ENCODE results near the gene PNPLA7. TPM values are rescaled to one million over a fixed set of nuclear protein-coding genes. Genes with fewer than 3 reads are reported as not detected.
A peak's percentile ranks its signal among the peaks of the same experiment; 100 is the strongest.

PNPLA7 gene
- total and polyA plus RNA-seq, 10 donors = 5.1 to 22.7 (median 10.7) TPM

- H3K27me3 ChIP-seq (replicated peaks in 1 of 7) = no peaks in the 10 kb centered on the region
- no peaks in the 10 kb centered on the region for H3K9me3 ChIP-seq
- TF ChIP-seq POLR2A (IDR thresholded peaks at IDR 0.05) (no peak), POLR2AphosphoS5 (IDR thresholded peaks at IDR 0.05) (peak in 2 of 3 donors; percentile 15 to 30)
- intact Hi-C loops (cut with DNase I; ENCODE audit: low total_unique reads) = no loop called here
- DNase-seq = no peak
- H3K4me1 ChIP-seq = peaks cover 0 to 23% (median 4%) of the 10 kb centered on the region in 6 donors
- peaks cover 0 to 17% (median 0%) of the 10 kb centered on the region in 6 donors for H3K36me3 ChIP-seq
- peak overlapping the region in 3 of 8 donors; percentile 10 to 55 (median 33) for H3K27ac ChIP-seq
- H3K4me3 ChIP-seq = no peak overlapping the region
- WGBS, 5 donors = 50 to 67% (median 63%) methylated on average over 9 to 13 of the region's 13 CpGs
Measured at GRCh38 chr9:137494104-137494544, 56.1 kb downstream of the PNPLA7 start.

- no peak for TF ChIP-seq POLR2AphosphoS5 (IDR thresholded peaks at IDR 0.05)
- TF ChIP-seq CTCF (IDR thresholded peaks at IDR 0.05 in 8 of 11, conservative IDR thresholded peaks at IDR 0.05 in 3 of 11) = no peak
- TF ChIP-seq POLR2A (IDR thresholded peaks at IDR 0.05) = no peak
- Histone ChIP-seq H3K4me3 (no peak overlapping the region), H3K36me3 (peaks cover 0 to 17% (median 0%) of the 10 kb centered on the region in 6 donors), H3K27me3 (replicated peaks in 1 of 7) (no peaks in the 10 kb centered on the region), H3K4me1 (peaks cover 0 to 23% (median 4%) of the 10 kb centered on the region in 6 donors), H3K9me3 (no peaks in the 10 kb centered on the region), H3K27ac (peak overlapping the region in 2 of 8 donors; percentile 33 to 55)
- peak; percentile 68 for DNase-seq
- intact Hi-C loops (cut with DNase I; ENCODE audit: low total_unique reads) = no loop called here
- 89 to 97% (median 94%) methylated on average over 11 to 16 of the region's 16 CpGs for WGBS, 5 donors
Measured at GRCh38 chr9:137493364-137494103, 56.7 kb downstream of the PNPLA7 start.

- TF ChIP-seq CTCF (IDR thresholded peaks at IDR 0.05 in 8 of 11, conservative IDR thresholded peaks at IDR 0.05 in 3 of 11) (no peak), POLR2A (IDR thresholded peaks at IDR 0.05) (no peak), POLR2AphosphoS5 (IDR thresholded peaks at IDR 0.05) (no peak)
- peak; percentile 57 for DNase-seq
- Histone ChIP-seq H3K4me1 (peaks cover 0 to 23% (median 4%) of the 10 kb centered on the region in 6 donors), H3K36me3 (peaks cover 0 to 14% (median 0%) of the 10 kb centered on the region in 6 donors), H3K4me3 (no peak overlapping the region), H3K27me3 (replicated peaks in 1 of 7) (no peaks in the 10 kb centered on the region), H3K9me3 (no peaks in the 10 kb centered on the region), H3K27ac (peak overlapping the region in 2 of 8 donors; percentile 27 to 55)
- WGBS, 5 donors = 71 to 92% (median 87%) methylated on average over 11 to 20 of the region's 20 CpGs
- intact Hi-C loops (cut with DNase I; ENCODE audit: low total_unique reads) = no loop called here
Measured at GRCh38 chr9:137492464-137493363, 57.5 kb downstream of the PNPLA7 start.

GRCh38 chr9:137491735-137492432 is 58.3 kb downstream of the PNPLA7 start:
- Histone ChIP-seq H3K27me3 (replicated peaks in 1 of 7) (no peaks in the 10 kb centered on the region), H3K27ac (no peak overlapping the region), H3K36me3 (peaks cover 0 to 8% (median 0%) of the 10 kb centered on the region in 6 donors), H3K4me1 (peaks cover 0 to 23% (median 4%) of the 10 kb centered on the region in 6 donors), H3K4me3 (no peak overlapping the region), H3K9me3 (no peaks in the 10 kb centered on the region)
- intact Hi-C loops (cut with DNase I; ENCODE audit: low total_unique reads) = no loop called here
- TF ChIP-seq POLR2AphosphoS5 (IDR thresholded peaks at IDR 0.05) (no peak), CTCF (IDR thresholded peaks at IDR 0.05 in 8 of 11, conservative IDR thresholded peaks at IDR 0.05 in 3 of 11) (no peak), POLR2A (IDR thresholded peaks at IDR 0.05) (no peak)
- peak; percentile 47 for DNase-seq
- WGBS, 5 donors = 75 to 88% (median 82%) methylated on average over 13 of the region's 13 CpGs

Measured in spleen (tissue), 11 donors.